Stimulated activated CD8-positive, alpha-beta memory T cell treated with anti-CD3 and anti-CD28 coated beads, Interleukin-4, amount 100 ng/mL, for 4 hours (primary cell): ENCODE data around the gene NAALAD2.
"Not testable (repeated sequence)": the region's sequence is repeated elsewhere in the genome, so short reads cannot be mapped to it uniquely, and the experiment has no call there.

ENCODE experiments used
- DNase-seq, 2 donors: peaks; one replicate each; pipeline ENCODE4 v3.0.0-alpha.2; 2020; ENCODE audit warnings: low read depth in 2 of 2, low spot score in 1 of 2

The NAALAD2 gene

DNA sequence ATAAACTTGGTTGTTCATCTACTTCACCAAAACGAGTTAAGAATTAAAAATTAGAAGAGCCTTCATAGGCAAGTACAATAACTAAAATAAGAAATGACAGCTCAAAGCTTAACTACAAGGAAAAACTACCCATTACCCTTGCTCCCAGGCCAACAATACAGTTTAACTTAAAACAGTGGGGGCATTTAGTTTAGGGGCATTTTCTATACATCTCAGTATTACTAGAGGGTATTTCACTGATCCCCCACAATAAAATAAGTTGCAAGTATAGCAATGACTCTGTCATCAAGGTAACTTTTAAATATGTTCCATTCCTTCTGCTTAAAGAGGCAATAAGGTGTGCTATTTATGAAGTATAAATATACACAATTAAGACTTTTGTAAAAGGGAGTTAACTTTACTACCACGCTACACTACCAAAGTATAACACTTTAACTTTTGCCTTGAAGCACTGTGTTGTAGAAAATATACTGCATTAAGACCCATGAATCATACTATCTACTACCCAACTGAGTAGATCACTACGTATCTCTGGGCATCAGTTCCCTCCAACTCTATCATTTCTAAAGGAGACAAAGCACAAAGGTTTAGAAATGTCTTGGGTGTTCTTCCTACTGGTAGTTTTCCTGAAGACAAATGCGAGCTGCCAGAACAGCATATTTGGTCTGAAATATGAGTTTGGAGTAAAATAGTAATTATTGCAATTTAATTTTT is 58.6 kb downstream of the NAALAD2 start:
- DNase-seq = no peak

GRCh38 chr11:90197377-90197776 is 62.9 kb downstream of the NAALAD2 start:
- DNase-seq = no peak

- no peak for DNase-seq
These were observed 67.9 kb downstream of the NAALAD2 start for GRCh38 chr11:90202342-90202741.

DNA sequence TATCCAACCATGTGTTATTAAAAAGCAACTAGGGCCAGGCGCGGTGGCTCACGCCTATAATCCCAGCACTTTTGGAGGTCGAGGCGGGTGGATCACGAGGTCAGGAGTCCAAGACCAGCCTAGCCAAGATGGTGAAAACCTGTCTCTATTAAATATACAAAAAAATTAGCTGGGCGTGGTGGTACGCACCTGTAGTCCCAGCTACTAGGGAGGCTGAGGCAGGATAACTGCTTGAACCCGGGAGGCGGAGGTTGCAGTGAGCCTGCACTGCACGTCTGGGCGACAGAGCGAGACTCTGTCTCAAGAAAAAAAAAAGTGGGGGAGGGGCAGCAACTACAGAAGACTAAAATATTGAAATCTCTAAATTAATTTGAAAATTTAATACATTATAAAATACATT is 69.9 kb downstream of the NAALAD2 start:
- no peak for DNase-seq

- no peak for DNase-seq
These were observed 70.6 kb downstream of the NAALAD2 start for GRCh38 chr11:90204832-90205646.

DNA sequence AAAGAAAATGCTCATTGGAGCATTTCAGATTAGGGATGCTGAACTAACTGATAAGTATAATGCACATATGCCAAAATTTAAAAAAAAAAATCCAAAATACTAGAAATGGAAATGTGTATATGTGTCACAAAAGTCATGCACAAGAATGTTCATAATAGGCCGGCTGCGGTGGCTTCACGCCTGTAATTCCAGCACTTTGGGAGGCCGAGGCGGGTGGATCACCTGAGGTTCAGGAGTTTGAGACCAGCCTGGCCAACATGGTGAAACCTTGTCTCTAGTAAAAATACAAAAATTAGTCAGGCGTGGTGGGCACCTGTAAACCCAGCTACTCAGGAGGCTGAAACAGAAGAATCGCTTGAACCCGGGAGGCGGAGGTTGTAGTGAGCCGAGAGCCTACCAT is 73.5 kb downstream of the NAALAD2 start:
- not testable (repeated sequence) for DNase-seq

GRCh38 chr11:90208857-90209256 is 74.4 kb downstream of the NAALAD2 start:
- DNase-seq = no peak

- DNase-seq = no peak
These were observed 78.9 kb downstream of the NAALAD2 start for GRCh38 chr11:90213322-90213721.

DNA sequence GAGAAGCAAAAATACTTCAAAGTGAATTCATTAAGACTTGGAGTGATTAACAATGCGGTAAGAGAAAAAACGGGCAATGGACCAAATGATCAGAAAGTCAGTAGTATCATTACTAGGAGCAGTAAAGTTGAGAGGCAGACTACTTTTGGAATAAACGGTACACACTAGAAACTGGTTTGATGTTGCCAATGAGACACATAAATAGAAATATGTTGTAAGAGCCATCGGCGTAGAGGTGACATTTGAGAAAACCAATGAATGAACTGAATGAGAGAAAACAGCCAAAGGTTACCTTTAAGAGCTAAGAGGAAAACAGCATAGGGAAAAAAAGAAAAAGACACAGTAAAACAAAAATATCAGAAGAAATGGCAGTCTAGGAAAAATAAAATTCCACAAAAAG is 82.1 kb downstream of the NAALAD2 start:
- no peak for DNase-seq

GRCh38 chr11:90218606-90219005 is 84.1 kb downstream of the NAALAD2 start:
- no peak for DNase-seq

- DNase-seq = no peak
These were observed 85.0 kb downstream of the NAALAD2 start for GRCh38 chr11:90219438-90219837.

DNA sequence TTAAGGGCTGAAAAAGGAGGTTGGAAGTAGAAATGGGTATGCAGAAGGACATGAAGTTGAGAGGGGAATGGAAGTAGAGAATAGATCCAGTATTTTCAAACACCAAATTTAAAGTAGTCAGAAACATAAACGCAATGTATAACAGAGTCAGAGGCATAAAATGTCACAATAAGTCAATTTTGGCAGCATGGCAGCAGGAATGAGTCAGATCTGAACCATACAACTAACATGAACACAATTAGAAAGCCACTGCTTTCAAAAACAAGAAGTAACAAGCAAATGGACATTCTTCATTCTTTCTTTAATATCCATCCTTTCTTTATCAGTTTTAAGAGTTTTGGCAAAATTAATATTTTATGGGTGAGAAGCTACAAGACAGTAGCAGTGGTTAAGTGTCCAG is 85.9 kb downstream of the NAALAD2 start:
- no peak for DNase-seq

- DNase-seq = no peak
These were observed 87.5 kb downstream of the NAALAD2 start for GRCh38 chr11:90221803-90222458.

DNA sequence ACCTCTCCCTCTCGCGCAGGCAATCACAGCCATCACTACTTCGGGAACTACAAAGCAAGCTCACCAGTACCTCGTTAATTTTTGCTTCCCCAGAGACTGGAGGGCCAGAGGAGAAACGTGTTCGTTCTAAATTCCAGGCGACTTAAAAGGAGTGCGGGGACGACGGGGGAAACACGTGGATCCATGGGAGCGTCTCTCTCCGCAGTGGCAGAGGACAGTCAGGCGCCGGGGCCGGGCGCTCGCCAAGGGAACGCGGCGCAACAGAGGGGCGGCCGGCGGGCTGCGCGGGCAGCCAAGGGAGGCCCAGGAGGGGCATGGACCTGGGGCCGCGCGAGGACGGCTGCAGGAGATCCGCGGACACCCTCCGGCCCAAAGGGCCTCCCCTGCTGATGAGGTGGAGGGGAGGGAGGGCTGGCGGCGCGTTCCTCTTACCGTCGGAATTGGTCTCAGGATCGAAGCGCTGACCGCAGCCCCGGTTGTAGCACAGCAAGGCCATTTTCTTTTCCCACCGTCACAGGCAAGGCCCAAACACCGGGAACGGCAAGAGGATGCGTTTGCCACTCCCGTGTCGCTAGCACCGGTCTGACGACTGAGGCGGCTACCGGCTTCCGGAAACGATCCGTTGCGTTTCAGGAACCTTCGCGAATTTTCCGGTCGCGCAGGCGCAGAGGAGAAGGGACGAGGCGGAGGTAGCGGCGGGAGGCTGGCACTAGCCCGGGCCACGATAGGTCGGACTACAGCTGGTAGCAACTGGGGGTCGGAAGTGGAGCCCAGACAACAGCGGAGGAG is 88.2 kb downstream of the NAALAD2 start, which contains the start of gene CHORDC1:
Gene CHORDC1, minus strand, starts transcription at position 591 of the 789 bp plus-strand sequence. Its CDS starts 95 bp downstream, at position 496.
- peak; percentile 87 to 92 for DNase-seq

DNA sequence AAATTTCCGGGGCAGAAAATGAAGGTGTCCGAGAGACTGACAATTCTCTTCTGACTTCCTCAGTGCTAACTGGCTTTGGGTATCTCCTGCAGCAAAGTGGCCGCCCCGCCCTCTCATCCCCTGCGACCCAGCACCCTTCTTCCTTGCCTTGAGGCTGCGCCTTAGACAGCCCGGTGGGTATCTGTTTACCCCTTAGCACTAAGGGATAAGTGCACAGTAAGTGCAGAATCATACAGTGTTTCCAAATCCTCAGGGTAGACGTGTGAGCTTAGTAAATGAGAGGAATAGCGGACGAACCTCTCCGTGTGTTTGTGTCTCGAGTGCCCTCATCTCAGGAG is 88.8 kb downstream of the NAALAD2 start:
- DNase-seq = no peak

- no peak for DNase-seq
These were observed 93.6 kb downstream of the NAALAD2 start for GRCh38 chr11:90228056-90228455.

DNA sequence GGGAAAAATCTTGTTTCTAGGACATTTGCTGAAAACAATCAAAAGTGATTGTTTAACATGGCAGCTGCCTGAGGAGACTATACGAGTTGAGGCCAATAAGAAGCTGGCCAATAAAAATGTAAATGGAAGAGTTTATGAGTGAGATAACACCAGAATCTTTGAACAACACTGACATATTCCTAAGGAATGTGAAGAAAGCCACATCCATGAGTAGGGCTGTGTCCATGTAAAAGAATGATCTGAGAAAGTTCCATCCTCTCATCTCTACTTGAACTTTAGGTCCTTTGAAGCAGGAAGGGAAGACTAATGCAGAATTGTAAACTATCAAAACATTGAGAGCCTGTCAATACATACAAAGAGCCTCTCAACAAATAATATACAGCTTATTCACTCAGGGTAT is 95.3 kb downstream of the NAALAD2 start:
- DNase-seq = no peak

- no peak for DNase-seq
These were observed 100.5 kb downstream of the NAALAD2 start for GRCh38 chr11:90234977-90235376.

- no peak for DNase-seq
These were observed 101.1 kb downstream of the NAALAD2 start for GRCh38 chr11:90235526-90235925.

GRCh38 chr11:90237004-90237403 is 102.5 kb downstream of the NAALAD2 start:
- no peak for DNase-seq

DNA sequence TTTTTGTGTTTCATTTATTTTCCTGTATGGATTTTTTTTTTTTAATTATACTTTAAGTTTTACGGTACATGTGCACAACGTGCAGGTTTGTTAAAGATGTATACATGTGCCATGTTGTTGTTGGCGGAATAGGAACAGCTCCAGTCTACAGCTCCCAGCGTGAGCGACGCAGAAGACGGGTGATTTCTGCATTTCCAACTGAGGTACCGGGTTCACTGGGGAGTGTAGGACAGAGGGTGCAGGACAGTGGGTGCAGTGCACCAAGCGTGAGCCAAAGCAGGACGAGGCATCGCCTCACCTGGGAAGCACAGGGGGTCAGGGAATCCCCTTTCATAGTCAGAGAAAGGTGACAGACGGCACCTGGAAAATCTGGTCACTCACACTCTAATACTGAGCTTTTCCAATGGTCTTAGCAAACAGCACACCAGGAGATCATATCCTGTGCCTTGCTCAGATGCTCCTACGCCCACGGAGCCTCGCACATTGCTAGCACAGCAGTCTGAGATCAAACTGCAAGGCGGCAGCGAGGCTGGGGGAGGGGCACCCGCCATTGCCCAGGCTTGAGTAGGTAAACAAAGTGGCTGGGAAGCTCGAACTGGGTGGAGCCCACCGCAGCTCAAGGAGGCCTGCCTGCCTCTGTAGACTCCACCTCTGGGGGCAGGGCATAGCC is 105.6 kb downstream of the NAALAD2 start:
- DNase-seq = peak in 1 of 2 donors; percentile 19
